ENCODE data around the gene SLC16A3.
A peak's percentile ranks its signal among the peaks of the same experiment; 100 is the strongest.

The SLC16A3 gene

GRCh38 chr17:82269138-82269881 lies 40.5 kb downstream of the SLC16A3 start:
- DNase-seq (ENCODE audit: low spot score), result no peak

- no peak for DNase-seq (ENCODE audit: low spot score)
Observed at GRCh38 chr17:82269882-82270500, 41.1 kb downstream of the SLC16A3 start.

- no peak for DNase-seq (ENCODE audit: low spot score)
Observed at GRCh38 chr17:82270651-82271050, 41.8 kb downstream of the SLC16A3 start.

GRCh38 chr17:82271401-82271800 lies 42.6 kb downstream of the SLC16A3 start:
- no peak for DNase-seq (ENCODE audit: low spot score)

GRCh38 chr17:82272495-82273326 lies 43.9 kb downstream of the SLC16A3 start:
- DNase-seq (ENCODE audit: low spot score), result no peak

GRCh38 chr17:82273327-82274133 lies 44.7 kb downstream of the SLC16A3 start, which contains the start of gene CSNK1D:
Gene CSNK1D (minus strand): TSS chr17:82273700. CDS start chr17:82273381, 319 bp downstream.
- peak; percentile 77 for DNase-seq (ENCODE audit: low spot score)

- no peak for DNase-seq (ENCODE audit: low spot score)
Observed at GRCh38 chr17:82274134-82275020, 45.5 kb downstream of the SLC16A3 start.

GRCh38 chr17:82275326-82275725 lies 46.5 kb downstream of the SLC16A3 start:
- no peak for DNase-seq (ENCODE audit: low spot score)

- no peak for DNase-seq (ENCODE audit: low spot score)
Observed at GRCh38 chr17:82276938-82277337, 48.1 kb downstream of the SLC16A3 start.

GRCh38 chr17:82277851-82278250 lies 49.0 kb downstream of the SLC16A3 start:
- DNase-seq (ENCODE audit: low spot score), result no peak

- DNase-seq (ENCODE audit: low spot score), result no peak
Observed at GRCh38 chr17:82278308-82278707, 49.5 kb downstream of the SLC16A3 start.

GRCh38 chr17:82278786-82279391 lies 50.0 kb downstream of the SLC16A3 start:
- DNase-seq (ENCODE audit: low spot score), result no peak

GRCh38 chr17:82280537-82280936 lies 51.7 kb downstream of the SLC16A3 start:
- no peak for DNase-seq (ENCODE audit: low spot score)

- no peak for DNase-seq (ENCODE audit: low spot score)
Observed at GRCh38 chr17:82281076-82281475, 52.2 kb downstream of the SLC16A3 start.

- DNase-seq (ENCODE audit: low spot score), result peak; percentile 91
Observed at GRCh38 chr17:82281502-82282238, 52.8 kb downstream of the SLC16A3 start.

- DNase-seq (ENCODE audit: low spot score), result no peak
Observed at GRCh38 chr17:82282239-82283207, 53.7 kb downstream of the SLC16A3 start.

- DNase-seq (ENCODE audit: low spot score), result peak; percentile 83
Observed at GRCh38 chr17:82283208-82283749, 54.4 kb downstream of the SLC16A3 start.

GRCh38 chr17:82285141-82285540 lies 56.3 kb downstream of the SLC16A3 start:
- DNase-seq (ENCODE audit: low spot score), result no peak
